Occipital lobe (tissue), 2 donors: ENCODE measurements around the gene ENGASE. TPM values are rescaled to one million over a fixed set of nuclear protein-coding genes. Genes with fewer than 3 reads are reported as not detected.
A peak's percentile ranks its signal among the peaks of the same experiment; 100 is the strongest.

Experiments
- DNase-seq: peaks from one replicate; lab custom pipeline; 2025; lab: John Stamatoyannopoulos, UW
- total RNA-seq: library from RNA; depleted of rRNA; stranded (reverse); fragments of >200 nt; gene quantifications from one replicate; pipeline ENCODE4 v1.2.3, GENCODE V29; 2014

Gene ENGASE
- total RNA-seq, 1 donor from 2014 or later: 5.8 TPM

GRCh38 chr17:79038545-79039135, 36.0 kb upstream of the ENGASE start:
- no peak for DNase-seq

GRCh38 chr17:79039171-79039570, 35.5 kb upstream of the ENGASE start:
- DNase-seq: no peak

GRCh38 chr17:79039886-79040285, 34.7 kb upstream of the ENGASE start:
- no peak for DNase-seq

GRCh38 chr17:79041041-79041570, 33.5 kb upstream of the ENGASE start:
- DNase-seq: no peak

- no peak for DNase-seq
Observed at GRCh38 chr17:79041723-79042420, 32.8 kb upstream of the ENGASE start.

- no peak for DNase-seq
Observed at GRCh38 chr17:79042421-79043190, 32.0 kb upstream of the ENGASE start.

GRCh38 chr17:79043191-79043930, 31.3 kb upstream of the ENGASE start:
- DNase-seq: no peak

GRCh38 chr17:79043931-79044320, 30.7 kb upstream of the ENGASE start:
- no peak for DNase-seq

- DNase-seq: no peak
Observed at GRCh38 chr17:79044462-79044861, 30.2 kb upstream of the ENGASE start.

- no peak for DNase-seq
Observed at GRCh38 chr17:79045001-79045729, 29.5 kb upstream of the ENGASE start.

GRCh38 chr17:79045842-79046196, 28.8 kb upstream of the ENGASE start:
- peak; percentile 46 for DNase-seq

GRCh38 chr17:79046197-79046915, 28.3 kb upstream of the ENGASE start:
- DNase-seq: no peak

- no peak for DNase-seq
Observed at GRCh38 chr17:79046916-79047280, 27.7 kb upstream of the ENGASE start.

- DNase-seq: no peak
Observed at GRCh38 chr17:79047291-79047920, 27.2 kb upstream of the ENGASE start.

- DNase-seq: no peak
Observed at GRCh38 chr17:79047923-79048825, 26.4 kb upstream of the ENGASE start.

- no peak for DNase-seq
Observed at GRCh38 chr17:79048826-79049755, 25.5 kb upstream of the ENGASE start.

GRCh38 chr17:79049821-79050220, 24.8 kb upstream of the ENGASE start:
- no peak for DNase-seq

- no peak for DNase-seq
Observed at GRCh38 chr17:79050551-79050950, 24.1 kb upstream of the ENGASE start.
